T-helper 2 cell treated with Interferon-gamma antibody and Interleukin-4, amounts not matched to agents 5 μg/mL and 100 μg/mL, for 36 hours (primary cell): Measurements from ENCODE around the gene CCDC82.

Experiments used
- DNase-seq: peaks from one replicate; pipeline ENCODE4 v3.0.0; 2021; ENCODE audit warnings: low spot score
- H3K27ac Mint-ChIP-seq: one replicate; pipeline ENCODE4 v1.8.0; 2021; ENCODE audit warnings: mild to moderate bottlenecking, mixed read lengths
- H3K27me3 Mint-ChIP-seq: one replicate; pipeline ENCODE4 v1.8.0; 2021; ENCODE audit warnings: low read depth, mixed read lengths
- H3K36me3 Mint-ChIP-seq: one replicate; pipeline ENCODE4 v1.8.0; 2021; ENCODE audit warnings: low read depth, mixed read lengths
- H3K4me1 Mint-ChIP-seq: one replicate; pipeline ENCODE4 v1.8.0; 2021; ENCODE audit warnings: low read depth, mixed read lengths
- H3K4me3 Mint-ChIP-seq: one replicate; pipeline ENCODE4 v1.8.0; 2022; ENCODE audit warnings: mild to moderate bottlenecking, moderate library complexity, mixed read lengths
- H3K9me3 Mint-ChIP-seq: one replicate; pipeline ENCODE4 v1.8.0; 2021; ENCODE audit warnings: mixed read lengths

The CCDC82 gene

GRCh38 chr11:96315476-96315875 is 74.2 kb downstream of the CCDC82 start:
- Mint-ChIP-seq H3K9me3 (peaks cover 5% of the 10 kb centered on the region), H3K4me1 (peaks cover 51% of the 10 kb centered on the region), H3K27ac (no peak overlapping the region), H3K4me3 (no peak overlapping the region), H3K36me3 (peaks cover 40% of the 10 kb centered on the region), H3K27me3 (no peaks in the 10 kb centered on the region)
- no peak for DNase-seq

- Mint-ChIP-seq H3K9me3 (peaks cover 5% of the 10 kb centered on the region), H3K4me3 (peak overlapping the region; percentile 60), H3K4me1 (peaks cover 48% of the 10 kb centered on the region), H3K27me3 (no peaks in the 10 kb centered on the region), H3K27ac (peak overlapping the region; percentile 71), H3K36me3 (peaks cover 34% of the 10 kb centered on the region)
- DNase-seq, result no peak
These were observed 75.2 kb downstream of the CCDC82 start for GRCh38 chr11:96314326-96315020.

GRCh38 chr11:96313163-96313562 is 76.5 kb downstream of the CCDC82 start:
- Mint-ChIP-seq H3K27ac (peak overlapping the region; percentile 55), H3K4me3 (no peak overlapping the region), H3K27me3 (no peaks in the 10 kb centered on the region), H3K9me3 (peaks cover 5% of the 10 kb centered on the region), H3K36me3 (peaks cover 34% of the 10 kb centered on the region), H3K4me1 (peaks cover 44% of the 10 kb centered on the region)
- DNase-seq, result no peak

- DNase-seq, result no peak
- no peak overlapping the region for H3K27ac Mint-ChIP-seq
- H3K36me3 Mint-ChIP-seq, result peaks cover 23% of the 10 kb centered on the region
- no peaks in the 10 kb centered on the region for H3K27me3 Mint-ChIP-seq
- peaks cover 5% of the 10 kb centered on the region for H3K9me3 Mint-ChIP-seq
- H3K4me3 Mint-ChIP-seq, result no peak overlapping the region
- peaks cover 45% of the 10 kb centered on the region for H3K4me1 Mint-ChIP-seq
These were observed 78.6 kb downstream of the CCDC82 start for GRCh38 chr11:96311120-96311568.

- H3K4me1 Mint-ChIP-seq, result peaks cover 40% of the 10 kb centered on the region
- peaks cover under 1% of the 10 kb centered on the region for H3K9me3 Mint-ChIP-seq
- H3K4me3 Mint-ChIP-seq, result no peak overlapping the region
- no peak for DNase-seq
- H3K27me3 Mint-ChIP-seq, result no peaks in the 10 kb centered on the region
- no peak overlapping the region for H3K27ac Mint-ChIP-seq
- H3K36me3 Mint-ChIP-seq, result peaks cover 17% of the 10 kb centered on the region
These were observed 79.5 kb downstream of the CCDC82 start for GRCh38 chr11:96310236-96310635.

- no peaks in the 10 kb centered on the region for H3K27me3 Mint-ChIP-seq
- peaks cover 13% of the 10 kb centered on the region for H3K36me3 Mint-ChIP-seq
These were observed 80.1 kb downstream of the CCDC82 start for GRCh38 chr11:96309643-96310017.

GRCh38 chr11:96309016-96309642 is 80.6 kb downstream of the CCDC82 start:
- no peak overlapping the region for H3K27ac Mint-ChIP-seq
- no peak for DNase-seq
- H3K4me1 Mint-ChIP-seq, result peaks cover 31% of the 10 kb centered on the region

More at GRCh38 chr11:96309643-96310017, 80.1 kb downstream of the CCDC82 start:
- no peak for DNase-seq
- Mint-ChIP-seq H3K4me3 (no peak overlapping the region), H3K4me1 (peaks cover 36% of the 10 kb centered on the region), H3K9me3 (no peaks in the 10 kb centered on the region), H3K27ac (no peak overlapping the region)

GRCh38 chr11:96307776-96308140 is 82.0 kb downstream of the CCDC82 start:
- DNase-seq, result no peak
- peaks cover 4% of the 10 kb centered on the region for H3K36me3 Mint-ChIP-seq
- H3K4me1 Mint-ChIP-seq, result peaks cover 28% of the 10 kb centered on the region
- peak overlapping the region; percentile 61 for H3K4me3 Mint-ChIP-seq
- no peak overlapping the region for H3K27ac Mint-ChIP-seq
- H3K9me3 Mint-ChIP-seq, result no peaks in the 10 kb centered on the region
- H3K27me3 Mint-ChIP-seq, result no peaks in the 10 kb centered on the region

More at GRCh38 chr11:96309016-96309642, 80.6 kb downstream of the CCDC82 start:
- no peaks in the 10 kb centered on the region for H3K9me3 Mint-ChIP-seq
- no peak overlapping the region for H3K4me3 Mint-ChIP-seq
- H3K36me3 Mint-ChIP-seq, result peaks cover 8% of the 10 kb centered on the region
- no peaks in the 10 kb centered on the region for H3K27me3 Mint-ChIP-seq

GRCh38 chr11:96306933-96307775 is 82.6 kb downstream of the CCDC82 start:
- Mint-ChIP-seq H3K4me1 (peaks cover 28% of the 10 kb centered on the region), H3K27ac (peak overlapping the region; percentile 4), H3K27me3 (no peaks in the 10 kb centered on the region), H3K4me3 (peak overlapping the region; percentile 61), H3K36me3 (peaks cover 4% of the 10 kb centered on the region), H3K9me3 (no peaks in the 10 kb centered on the region)
- no peak for DNase-seq

- DNase-seq, result no peak
- peaks cover 28% of the 10 kb centered on the region for H3K4me1 Mint-ChIP-seq
- peaks cover 4% of the 10 kb centered on the region for H3K36me3 Mint-ChIP-seq
- H3K27ac Mint-ChIP-seq, result no peak overlapping the region
- H3K27me3 Mint-ChIP-seq, result no peaks in the 10 kb centered on the region
- no peak overlapping the region for H3K4me3 Mint-ChIP-seq
- H3K9me3 Mint-ChIP-seq, result no peaks in the 10 kb centered on the region
These were observed 83.1 kb downstream of the CCDC82 start for GRCh38 chr11:96306600-96306932.

GRCh38 chr11:96306071-96306470 is 83.6 kb downstream of the CCDC82 start:
- H3K36me3 Mint-ChIP-seq, result peaks cover 4% of the 10 kb centered on the region
- no peak overlapping the region for H3K27ac Mint-ChIP-seq
- peaks cover 28% of the 10 kb centered on the region for H3K4me1 Mint-ChIP-seq

GRCh38 chr11:96303980-96304379 is 85.7 kb downstream of the CCDC82 start:
- no peaks in the 10 kb centered on the region for H3K9me3 Mint-ChIP-seq
- peaks cover 27% of the 10 kb centered on the region for H3K4me1 Mint-ChIP-seq
- no peak overlapping the region for H3K27ac Mint-ChIP-seq

More at GRCh38 chr11:96306071-96306470, 83.6 kb downstream of the CCDC82 start:
- no peak overlapping the region for H3K4me3 Mint-ChIP-seq
- no peak for DNase-seq
- no peaks in the 10 kb centered on the region for H3K27me3 Mint-ChIP-seq
- no peaks in the 10 kb centered on the region for H3K9me3 Mint-ChIP-seq

GRCh38 chr11:96303064-96303463 is 86.6 kb downstream of the CCDC82 start:
- Mint-ChIP-seq H3K4me3 (no peak overlapping the region), H3K27ac (no peak overlapping the region), H3K27me3 (no peaks in the 10 kb centered on the region), H3K9me3 (no peaks in the 10 kb centered on the region), H3K36me3 (no peaks in the 10 kb centered on the region), H3K4me1 (peaks cover 26% of the 10 kb centered on the region)
- no peak for DNase-seq

More at GRCh38 chr11:96303980-96304379, 85.7 kb downstream of the CCDC82 start:
- Mint-ChIP-seq H3K27me3 (no peaks in the 10 kb centered on the region), H3K36me3 (no peaks in the 10 kb centered on the region), H3K4me3 (no peak overlapping the region)
- no peak for DNase-seq
